GM12891 (cell line): ENCODE data around the gene STK16.
"Not testable (repeated sequence)": the region's sequence is repeated elsewhere in the genome, so short reads cannot be mapped to it uniquely, and the experiment has no call there.

Experiments
- DNase-seq: peaks from one replicate; pipeline ENCODE4 v3.0.0; 2011; ENCODE audit warnings: low spot score; ENCODE audit not compliant: insufficient read length
- FAIRE-seq: peaks from 2 replicates; lab custom pipeline; 2011; peaks lifted over from hg19 to GRCh38; lab: Jason Lieb, UNC
- PAX5 ChIP-seq: IDR thresholded peaks from 2 replicates; pipeline ENCODE4 v1.6.1; 2011; ENCODE audit warnings: low read length, moderate library complexity, mild to moderate bottlenecking; ENCODE audit not compliant: insufficient read depth, severe bottlenecking
- POLR2A ChIP-seq: IDR thresholded peaks from 2 replicates; pipeline ENCODE4 v1.6.1; 2011; ENCODE audit warnings: low read depth, low read length, control low read depth
- POLR2AphosphoS5 ChIP-seq: IDR thresholded peaks from 2 replicates; pipeline ENCODE4 v1.6.1; 2011; ENCODE audit warnings: low read depth, low read length, control low read depth
- POU2F2 ChIP-seq: IDR thresholded peaks from 2 replicates; pipeline ENCODE4 v1.6.1; 2011; ENCODE audit warnings: low read depth, mild to moderate bottlenecking, control low read depth, low read length, moderate library complexity
- SPI1 ChIP-seq: IDR thresholded peaks from 2 replicates; pipeline ENCODE4 v1.6.1; 2011; ENCODE audit warnings: low read depth, low read length, control low read depth
- TAF1 ChIP-seq: IDR thresholded peaks from 2 replicates; pipeline ENCODE4 v1.6.1; 2011; ENCODE audit warnings: low read depth, low read length, control low read depth

Gene STK16

GRCh38 chr2:219284501-219285372 is 39.5 kb downstream of the STK16 start:
- no peak for FAIRE-seq
- DNase-seq = no peak

GRCh38 chr2:219285373-219285735 is 40.1 kb downstream of the STK16 start:
- no peak for FAIRE-seq
- DNase-seq = no peak
- TF ChIP-seq SPI1 (no peak), POLR2AphosphoS5 (no peak), POLR2A (no peak), POU2F2 (no peak), TAF1 (no peak), PAX5 (no peak)

More at GRCh38 chr2:219284501-219285372, 39.5 kb downstream of the STK16 start:
- TF ChIP-seq POLR2AphosphoS5 (no peak), TAF1 (no peak), SPI1 (no peak)

DNA sequence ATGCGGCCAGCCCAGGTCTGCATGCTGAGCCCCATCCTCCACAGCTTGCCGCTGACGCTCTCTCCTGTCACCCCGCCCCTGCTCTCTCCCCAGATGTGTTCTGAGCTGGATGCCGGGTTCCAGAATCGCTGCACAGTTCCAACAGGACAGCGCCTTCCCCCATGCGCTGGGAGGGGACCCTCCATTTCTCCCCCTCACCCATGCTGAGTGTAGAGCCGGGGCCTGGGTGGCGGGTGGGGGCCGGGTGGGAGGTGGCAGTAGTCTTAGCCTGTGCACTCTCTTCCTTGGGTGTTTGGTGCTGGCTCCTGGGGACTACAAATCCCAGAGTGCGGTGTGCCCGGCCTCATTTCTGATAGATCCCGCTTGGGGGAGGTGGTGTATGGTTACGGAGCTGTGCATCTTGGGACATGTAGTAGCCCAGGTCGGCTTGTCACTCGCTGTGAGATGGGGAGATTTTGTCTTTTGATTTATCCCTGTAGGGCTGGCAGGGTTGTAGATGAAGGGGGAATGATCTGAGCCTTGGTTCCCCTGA is 40.7 kb downstream of the STK16 start:
- TF ChIP-seq POLR2AphosphoS5 (no peak), TAF1 (no peak), SPI1 (no peak), POLR2A (no peak), POU2F2 (no peak), PAX5 (no peak)
- DNase-seq (no peak), FAIRE-seq (no peak)

- DNase-seq = no peak
- FAIRE-seq = no peak
- TF ChIP-seq SPI1 = no peak
- no peak for TF ChIP-seq POLR2A
- TF ChIP-seq POLR2AphosphoS5 = no peak
- TF ChIP-seq POU2F2 = no peak
- TF ChIP-seq TAF1 = no peak
- no peak for TF ChIP-seq PAX5
Observed at GRCh38 chr2:219286436-219287115, 41.3 kb downstream of the STK16 start.

DNA sequence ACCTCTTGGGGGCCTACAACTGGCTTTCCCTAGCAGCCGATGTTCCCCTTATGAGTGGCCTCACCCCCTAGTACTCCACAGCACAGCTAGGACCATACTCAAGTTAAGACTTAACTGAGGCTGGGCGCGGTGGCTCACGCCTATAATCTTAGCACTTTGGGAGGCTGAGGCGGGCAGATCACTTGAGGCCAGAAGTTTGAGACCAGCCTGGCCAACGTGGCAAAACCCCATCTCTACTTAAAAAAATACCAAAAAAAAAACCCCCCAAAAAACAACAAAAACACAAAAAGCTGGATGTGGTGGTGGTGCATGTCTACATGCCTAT is 41.8 kb downstream of the STK16 start:
- not testable (repeated sequence) for DNase-seq, FAIRE-seq

DNA sequence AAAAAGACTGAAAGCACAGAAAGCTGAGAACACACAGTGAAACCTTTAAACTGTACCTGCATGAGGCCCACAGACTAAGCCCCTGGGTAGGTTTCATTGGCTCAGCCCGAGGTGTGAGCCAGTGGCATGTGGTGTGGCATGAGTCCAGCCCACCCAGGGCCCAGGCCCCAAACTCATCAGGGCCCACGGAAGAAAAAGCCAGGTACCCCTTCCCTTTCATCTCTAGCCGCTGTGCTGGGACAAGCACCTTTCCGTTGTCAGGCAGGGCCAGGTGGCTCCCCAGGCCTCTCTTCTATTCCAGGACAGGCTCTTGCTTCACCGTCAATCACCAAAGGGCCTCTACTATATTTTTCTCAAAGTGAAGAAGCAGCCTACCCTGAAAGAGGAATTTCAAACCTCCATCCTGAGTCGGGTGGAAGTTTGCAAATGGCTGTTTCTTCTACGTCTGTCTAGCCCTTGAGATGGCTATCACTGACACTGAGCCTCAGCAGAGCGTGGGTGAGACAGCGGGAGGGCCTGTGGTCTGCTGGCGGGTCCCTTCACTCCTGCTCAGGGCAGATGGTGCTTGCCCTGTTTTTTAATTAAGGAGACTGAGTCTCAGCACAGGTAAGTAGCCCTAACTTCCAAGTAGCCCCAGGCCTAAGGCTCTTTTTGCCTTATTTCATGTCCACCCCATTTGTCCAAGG is 42.4 kb downstream of the STK16 start:
- TF ChIP-seq SPI1 (no peak), POU2F2 (no peak), POLR2A (peak; percentile 19; the same call in 1 of the 2 replicates), TAF1 (no peak), PAX5 (no peak), POLR2AphosphoS5 (no peak)
- FAIRE-seq = no peak
- DNase-seq = no peak

DNA sequence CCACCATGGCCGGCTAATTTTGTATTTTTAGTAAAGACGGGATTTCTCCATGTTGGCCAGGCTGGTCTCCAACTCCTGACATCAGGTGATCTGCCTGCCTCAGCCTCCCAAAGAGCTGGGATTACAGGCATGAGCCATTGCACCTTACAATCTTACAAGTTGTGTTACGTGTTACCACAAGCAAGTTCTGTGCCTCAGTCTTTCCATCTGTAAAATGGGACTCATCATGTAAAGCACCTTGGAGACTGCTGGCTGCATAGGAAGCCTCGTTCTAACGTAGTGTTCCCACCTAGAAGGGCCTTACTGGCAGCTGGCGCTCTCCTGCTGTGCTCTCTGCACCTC is 43.9 kb downstream of the STK16 start:
- no peak for TF ChIP-seq PAX5
- no peak for TF ChIP-seq POLR2A
- no peak for TF ChIP-seq POLR2AphosphoS5
- TF ChIP-seq SPI1 = no peak
- FAIRE-seq (no peak), DNase-seq (no peak)

- no peak for FAIRE-seq
- TF ChIP-seq POLR2AphosphoS5 = no peak
- no peak for TF ChIP-seq PAX5
- DNase-seq = no peak
Observed at GRCh38 chr2:219289537-219290361, 44.5 kb downstream of the STK16 start.

DNA sequence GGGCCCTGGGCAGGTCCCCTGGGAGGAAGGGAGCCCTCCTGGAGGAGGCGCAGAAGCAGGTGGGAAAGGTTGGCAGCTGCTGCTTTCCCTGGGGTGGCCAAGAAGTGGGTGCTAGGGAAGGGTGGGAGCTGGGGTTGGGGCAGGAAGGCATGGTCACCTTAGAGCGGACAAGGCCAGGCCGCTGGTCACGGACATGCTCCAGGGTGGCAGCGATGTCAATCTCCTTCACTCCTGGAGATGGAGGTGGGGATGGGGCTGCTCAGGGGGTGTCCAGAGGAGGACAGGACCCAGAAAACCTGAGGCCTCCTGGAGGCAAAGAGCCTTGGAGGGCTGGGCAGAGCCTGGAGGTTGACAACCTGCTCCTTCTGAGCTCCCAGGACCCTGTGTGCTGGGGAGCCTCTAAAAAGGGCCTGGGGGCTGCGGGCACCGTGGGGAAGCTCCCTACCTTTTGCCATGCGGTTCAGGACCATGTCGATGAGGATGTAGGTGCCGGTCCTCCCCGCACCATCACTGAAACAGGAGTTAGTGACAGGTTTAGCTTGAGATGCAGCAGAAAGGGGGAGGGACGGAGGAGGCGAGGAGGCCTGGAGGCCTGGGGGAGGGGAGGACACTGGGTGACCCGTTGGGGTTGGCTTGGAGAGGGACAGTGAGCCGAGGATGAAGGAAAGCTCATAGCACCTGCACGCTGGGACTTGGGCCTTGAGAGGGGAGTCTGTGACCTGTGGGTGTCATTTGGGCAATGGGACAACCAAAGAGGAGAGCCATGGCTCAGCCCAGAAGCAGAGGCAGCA is 45.3 kb downstream of the STK16 start:
- no peak for TF ChIP-seq PAX5
- no peak for TF ChIP-seq SPI1
- no peak for TF ChIP-seq TAF1
- no peak for TF ChIP-seq POU2F2
- no peak for TF ChIP-seq POLR2A
- TF ChIP-seq POLR2AphosphoS5 = no peak
- DNase-seq (no peak), FAIRE-seq (no peak)
